Activated CD4-positive, alpha-beta T cell treated with anti-CD3 and anti-CD28 coated beads, Interleukin-2, amount 50 U/mL, for 24 hours (primary cell): ENCODE measurements around the gene PRRT2.
"Not testable (repeated sequence)": the region's sequence is repeated elsewhere in the genome, so short reads cannot be mapped to it uniquely, and the experiment has no call there.

Experiments
- DNase-seq, 2 donors: peaks; one replicate each; pipeline ENCODE4 v3.0.0-alpha.2; 2020; ENCODE audit warnings: low read depth in 1 of 2, low spot score in 1 of 2

PRRT2 gene

DNA sequence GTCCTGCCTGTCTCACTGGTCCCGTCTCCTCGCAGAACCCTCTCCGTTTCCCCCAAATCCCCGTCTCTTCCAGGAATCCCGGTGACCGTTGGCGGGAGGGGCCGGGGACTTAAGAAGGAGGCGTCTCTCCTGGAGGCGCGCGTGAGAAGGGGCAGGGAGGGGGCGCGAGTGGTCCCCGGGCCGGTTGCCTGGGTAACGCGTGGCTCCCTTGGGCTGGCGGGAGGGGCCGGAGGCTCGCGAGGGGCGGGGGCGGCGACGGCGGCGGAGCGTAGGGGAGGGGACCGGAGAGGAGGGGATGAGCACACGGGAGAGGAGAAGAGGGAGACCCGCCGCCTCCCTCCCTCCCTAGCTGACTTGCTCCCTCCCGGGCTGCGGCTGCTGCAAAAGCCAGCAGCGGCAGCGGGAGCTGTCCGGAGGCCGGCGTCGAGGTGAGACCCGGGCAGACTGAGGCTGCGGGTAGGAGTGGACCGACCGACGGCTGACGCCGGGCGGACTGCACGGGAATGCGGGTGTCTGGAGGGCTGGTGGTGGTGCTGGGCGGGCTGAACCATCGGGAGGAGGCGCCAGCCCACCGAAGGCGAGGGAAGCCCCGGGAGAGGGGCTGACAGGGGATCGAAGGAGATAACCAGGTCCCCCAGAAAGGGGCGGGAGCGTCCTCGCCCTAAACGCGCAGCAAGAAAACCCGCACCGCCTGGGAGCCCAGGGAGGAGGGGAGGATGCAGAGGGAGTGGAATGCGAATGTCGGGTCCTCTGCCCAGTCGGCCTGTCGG is at the start of gene PRRT2:
PRRT2 (plus strand) TSS at position 298 of the 770 bp plus-strand sequence. CDS start 862 bp downstream, outside the sequence.
- DNase-seq, result no peak

DNA sequence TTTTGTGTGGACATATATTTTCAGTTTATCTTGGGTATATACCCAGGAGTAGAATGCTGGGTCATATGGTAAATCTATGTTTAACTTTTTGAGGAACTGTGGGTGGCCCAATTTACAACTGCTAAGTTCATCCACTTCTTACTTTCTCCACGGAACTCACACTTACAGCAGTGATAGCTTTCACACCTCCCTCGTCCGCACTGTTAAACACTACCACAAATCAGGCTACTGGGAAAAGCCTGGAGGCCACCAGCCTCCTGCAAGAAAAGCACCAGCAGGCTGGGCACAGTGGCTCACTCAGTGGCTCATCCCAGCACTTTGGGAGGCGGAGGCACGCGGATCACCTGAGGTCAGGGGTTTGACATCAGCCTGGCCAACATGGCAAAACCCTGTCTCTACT is 48.7 kb upstream of the PRRT2 start:
- no peak for DNase-seq

DNA sequence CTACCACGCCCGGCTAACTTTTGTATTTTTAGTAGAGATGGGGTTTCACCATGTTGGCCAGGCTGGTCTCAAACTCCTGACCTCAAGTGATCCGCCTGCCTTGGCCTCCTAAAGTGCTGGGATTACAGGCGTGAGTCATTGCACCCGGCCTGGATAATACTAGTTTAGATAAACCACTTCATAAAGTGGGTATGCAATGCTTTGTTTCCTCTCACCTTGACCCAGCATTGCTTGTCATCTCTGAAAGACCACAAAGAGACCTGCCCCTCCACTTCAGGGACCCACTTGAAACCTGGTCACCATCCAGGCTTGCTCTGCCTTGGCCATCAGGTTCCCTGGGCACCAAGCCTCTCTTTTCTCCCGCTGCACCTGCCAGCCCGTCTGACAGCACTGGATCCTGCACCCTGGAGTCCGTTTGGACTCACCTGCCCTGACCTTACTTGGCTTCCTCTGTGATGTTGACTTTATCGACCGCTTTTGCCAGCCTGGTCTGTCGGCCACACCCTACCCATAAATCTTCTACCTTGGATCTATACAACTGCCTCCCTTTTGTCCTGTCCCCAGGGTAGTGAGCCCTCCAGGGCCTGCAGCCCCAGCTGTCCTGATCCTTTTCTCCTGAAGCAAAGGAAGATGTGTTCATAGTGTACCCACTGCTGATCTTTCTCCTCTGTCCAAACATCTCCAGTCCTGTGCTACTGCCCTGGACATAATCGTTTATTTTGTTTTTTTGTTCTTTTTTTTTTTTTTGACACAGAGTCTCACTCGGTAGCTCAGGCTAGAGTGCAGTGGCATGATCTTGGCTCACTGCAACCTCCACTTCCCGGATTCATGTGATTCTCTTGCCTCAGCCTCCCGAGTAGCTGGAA is 46.6 kb upstream of the PRRT2 start:
- no peak for DNase-seq

DNA sequence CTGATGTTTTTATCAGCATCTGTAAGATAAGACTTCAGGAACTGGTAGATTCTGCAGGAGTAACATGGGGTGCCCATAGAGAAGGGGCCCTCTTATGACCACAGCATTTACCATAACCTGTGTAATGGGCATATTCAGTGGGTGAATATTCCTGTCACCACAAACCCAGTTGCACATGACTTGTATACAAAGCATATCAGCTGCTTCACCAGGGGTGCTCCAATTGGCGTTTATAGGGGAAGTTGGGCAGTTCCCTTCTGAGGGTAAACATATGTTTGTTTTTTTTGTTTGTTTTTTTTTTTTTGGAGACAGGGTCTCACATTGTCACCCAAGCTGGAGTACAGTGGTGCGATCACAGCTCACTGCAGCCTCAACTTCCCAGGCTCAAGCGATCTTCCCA is 45.4 kb upstream of the PRRT2 start:
- no peak for DNase-seq

DNA sequence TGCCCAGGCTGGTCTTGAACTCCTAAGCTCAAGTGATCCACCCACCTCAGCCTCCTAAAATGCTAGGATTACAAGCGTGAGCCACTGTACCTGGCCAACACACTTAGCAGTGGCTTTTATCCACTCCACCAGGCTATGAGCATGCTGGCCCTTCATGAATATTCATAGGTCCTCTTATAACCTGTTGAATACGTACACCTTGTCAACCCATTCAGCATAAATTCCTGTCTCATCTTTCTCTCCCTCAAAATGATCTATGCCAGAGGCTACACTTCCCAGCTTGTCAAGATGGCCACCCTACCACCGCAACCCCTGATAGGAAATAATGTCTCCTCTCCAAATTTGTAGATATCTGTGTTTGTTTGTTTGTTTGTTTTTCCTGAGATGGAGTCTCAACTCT is 44.9 kb upstream of the PRRT2 start:
- DNase-seq, result no peak

DNA sequence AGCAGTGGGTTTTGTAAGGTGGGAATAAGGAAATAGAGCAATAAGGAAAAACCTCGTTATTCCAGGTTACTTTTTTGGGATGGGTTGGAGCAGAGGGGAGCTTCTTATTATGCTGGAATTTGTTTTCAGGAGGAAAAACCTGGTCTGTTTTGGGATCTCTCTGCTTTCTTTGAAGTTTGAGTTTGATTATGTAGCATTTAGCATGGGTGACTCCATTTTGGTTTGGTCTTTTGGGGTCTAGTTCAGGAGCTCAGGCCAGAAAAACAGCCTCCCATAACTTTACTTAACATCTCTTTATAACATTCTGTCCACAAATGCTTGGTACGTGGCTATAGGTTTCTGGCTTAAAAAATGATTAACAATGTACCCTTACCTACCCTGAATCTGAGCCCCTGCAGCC is 42.5 kb upstream of the PRRT2 start:
- no peak for DNase-seq

DNA sequence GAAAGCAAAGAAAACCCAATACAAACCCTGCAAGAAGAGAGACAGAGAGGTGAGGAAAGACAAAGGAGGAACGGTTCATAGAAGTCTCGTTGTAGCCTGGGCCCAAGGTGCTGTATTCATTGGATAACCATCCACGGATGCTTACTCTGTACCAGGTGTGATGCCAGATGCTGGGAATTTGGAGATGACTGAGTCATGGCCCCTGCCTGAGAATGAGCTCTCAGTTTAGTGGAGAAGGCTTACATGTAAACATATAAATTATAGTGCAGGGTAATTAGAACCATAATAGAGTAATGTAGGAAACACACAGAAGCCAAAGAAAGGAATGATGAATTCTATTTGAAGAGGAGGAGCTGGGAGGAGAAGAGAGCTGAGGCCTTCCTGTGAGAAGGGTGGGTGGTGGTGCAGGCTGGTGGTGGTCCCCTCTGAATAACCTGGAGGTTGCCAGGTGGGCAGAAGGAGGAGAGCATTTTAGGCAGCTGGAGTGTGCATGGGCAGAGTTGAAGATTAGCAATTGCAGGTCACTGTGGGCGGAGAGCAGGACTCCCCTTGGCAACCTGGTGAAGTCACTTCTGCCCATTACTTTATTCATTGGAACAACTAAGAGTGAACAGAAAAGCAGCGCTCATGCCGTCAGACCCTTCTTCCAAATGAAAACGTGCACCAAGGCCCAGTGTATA is 41.6 kb upstream of the PRRT2 start:
- no peak for DNase-seq

DNA sequence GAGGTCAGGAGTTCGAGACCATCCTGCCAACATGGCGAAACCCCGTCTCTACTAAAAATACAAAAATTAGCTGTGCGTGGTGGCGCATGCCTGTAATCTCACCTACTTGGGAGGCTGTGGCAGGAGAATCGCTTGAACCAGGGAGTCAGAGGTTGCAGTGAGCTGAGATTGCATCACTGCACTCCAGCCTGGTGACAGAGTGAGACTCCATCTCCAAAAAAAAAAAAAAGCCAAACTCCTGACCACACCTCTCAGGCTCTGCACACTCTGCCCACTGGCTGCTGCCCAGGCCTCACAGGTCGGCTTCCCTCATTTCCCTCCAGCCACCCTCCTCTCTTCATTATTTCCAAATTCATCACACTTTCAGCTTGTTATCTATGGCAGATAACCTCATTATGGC is 39.7 kb upstream of the PRRT2 start:
- DNase-seq, result not testable (repeated sequence)

DNA sequence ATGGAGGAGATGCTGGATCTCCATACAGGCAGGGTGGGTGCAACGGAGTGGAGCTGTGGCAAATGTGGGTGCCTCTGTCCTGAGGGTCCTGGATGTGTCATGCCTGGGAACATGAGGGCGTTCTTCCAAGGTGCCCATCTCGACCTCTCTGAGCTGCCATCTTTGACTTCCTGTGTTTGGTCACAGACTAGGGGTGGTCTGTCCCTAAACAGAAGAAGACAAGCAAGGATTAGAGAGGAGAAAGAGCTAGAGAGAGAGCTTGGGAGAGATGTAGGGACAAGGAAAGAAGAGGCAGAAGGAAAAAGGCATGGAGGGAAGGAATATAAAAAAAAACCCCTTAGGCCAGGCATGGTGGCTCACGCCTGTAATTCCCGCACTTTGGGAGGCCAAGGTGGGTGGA is 37.3 kb upstream of the PRRT2 start:
- no peak for DNase-seq

DNA sequence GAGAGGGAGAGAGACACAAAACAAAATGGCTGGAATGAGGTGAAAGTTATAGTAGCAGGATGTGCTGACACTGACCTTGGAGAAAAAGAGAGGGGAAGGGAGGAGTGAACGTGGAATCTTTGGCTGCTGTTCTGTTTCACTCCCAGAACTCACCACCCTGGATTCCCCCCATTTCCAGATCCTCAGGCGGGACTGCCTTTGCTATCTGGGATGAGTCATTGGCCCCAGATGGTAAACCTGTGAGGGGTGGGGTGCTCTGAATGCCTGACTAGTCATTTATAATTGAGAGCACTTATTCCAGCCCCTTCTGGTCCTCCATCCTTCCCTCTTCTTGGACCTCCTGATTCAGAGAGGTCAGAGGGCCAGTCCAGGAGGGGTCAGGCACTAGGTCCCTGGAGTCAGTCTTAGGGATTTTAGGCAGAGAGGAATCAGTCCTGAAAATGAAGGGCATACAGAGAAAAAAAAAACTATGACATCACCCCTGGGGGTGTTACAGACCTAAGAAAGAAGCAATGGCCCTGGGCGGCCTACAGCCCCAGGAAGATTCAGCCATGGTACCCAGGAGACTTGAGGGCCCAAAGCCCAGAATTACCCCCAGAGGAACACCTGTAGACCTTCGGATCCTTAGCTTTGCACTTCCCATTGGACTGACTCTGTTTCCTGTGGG is 36.1 kb upstream of the PRRT2 start:
- no peak for DNase-seq

DNA sequence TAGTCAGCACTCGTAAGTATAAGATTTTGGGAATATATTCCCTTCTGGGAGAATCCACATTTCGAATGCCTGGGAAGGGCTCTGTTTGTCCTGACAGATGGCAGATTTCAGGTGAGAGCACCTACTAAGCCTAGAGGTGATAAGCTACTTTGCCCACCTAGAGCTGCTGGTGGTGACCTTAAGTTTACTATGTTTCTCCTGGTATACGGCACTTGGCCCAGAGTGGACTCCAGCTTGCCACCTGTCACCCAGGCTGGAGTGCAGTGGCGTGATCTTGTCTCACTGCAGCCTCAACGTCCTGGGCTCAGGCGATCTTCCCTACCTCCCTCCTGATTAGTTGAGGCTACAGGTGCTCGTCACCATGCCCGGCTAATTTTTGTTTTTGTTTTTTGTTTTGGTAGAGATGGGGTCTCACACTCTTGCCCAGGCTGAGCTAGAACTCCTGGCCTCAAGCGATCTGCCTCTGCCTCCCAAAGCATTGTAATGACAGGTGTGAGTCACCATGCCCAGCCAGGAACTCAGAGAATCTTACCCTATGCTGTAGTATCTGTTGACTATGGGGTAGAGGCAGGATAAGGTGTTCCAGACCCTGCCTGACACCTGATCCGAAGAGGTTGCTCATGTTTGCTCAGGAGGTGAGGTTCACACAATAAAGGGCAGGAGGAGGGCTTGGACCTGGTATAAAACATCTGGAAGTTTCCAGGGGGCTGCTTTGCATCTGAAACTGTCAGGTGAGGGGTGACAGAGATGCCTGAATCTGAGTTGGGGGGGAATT is 34.2 kb upstream of the PRRT2 start, which contains the start of gene ZG16:
ZG16 (plus strand) TSS at position 681 of the 775 bp plus-strand sequence. CDS start 1,011 bp downstream, outside the sequence.
- DNase-seq, result no peak

DNA sequence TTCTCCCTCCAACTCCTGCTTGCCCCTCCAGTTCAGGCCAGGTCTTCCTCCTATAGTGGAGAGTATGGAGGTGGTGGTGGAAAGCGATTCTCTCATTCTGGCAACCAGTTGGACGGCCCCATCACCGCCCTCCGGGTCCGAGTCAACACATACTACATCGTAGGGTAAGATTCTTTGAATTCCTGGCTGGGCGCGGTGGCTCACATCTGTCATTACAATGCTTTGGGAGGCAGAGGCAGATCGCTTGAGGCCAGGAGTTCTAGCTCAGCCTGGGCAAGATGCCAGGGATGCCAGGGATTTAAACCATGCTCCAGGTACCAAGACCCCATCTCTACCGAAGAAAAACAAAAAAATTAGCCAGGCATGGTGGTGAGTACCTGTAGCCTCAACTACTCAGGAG is 32.5 kb upstream of the PRRT2 start:
- DNase-seq, result no peak

DNA sequence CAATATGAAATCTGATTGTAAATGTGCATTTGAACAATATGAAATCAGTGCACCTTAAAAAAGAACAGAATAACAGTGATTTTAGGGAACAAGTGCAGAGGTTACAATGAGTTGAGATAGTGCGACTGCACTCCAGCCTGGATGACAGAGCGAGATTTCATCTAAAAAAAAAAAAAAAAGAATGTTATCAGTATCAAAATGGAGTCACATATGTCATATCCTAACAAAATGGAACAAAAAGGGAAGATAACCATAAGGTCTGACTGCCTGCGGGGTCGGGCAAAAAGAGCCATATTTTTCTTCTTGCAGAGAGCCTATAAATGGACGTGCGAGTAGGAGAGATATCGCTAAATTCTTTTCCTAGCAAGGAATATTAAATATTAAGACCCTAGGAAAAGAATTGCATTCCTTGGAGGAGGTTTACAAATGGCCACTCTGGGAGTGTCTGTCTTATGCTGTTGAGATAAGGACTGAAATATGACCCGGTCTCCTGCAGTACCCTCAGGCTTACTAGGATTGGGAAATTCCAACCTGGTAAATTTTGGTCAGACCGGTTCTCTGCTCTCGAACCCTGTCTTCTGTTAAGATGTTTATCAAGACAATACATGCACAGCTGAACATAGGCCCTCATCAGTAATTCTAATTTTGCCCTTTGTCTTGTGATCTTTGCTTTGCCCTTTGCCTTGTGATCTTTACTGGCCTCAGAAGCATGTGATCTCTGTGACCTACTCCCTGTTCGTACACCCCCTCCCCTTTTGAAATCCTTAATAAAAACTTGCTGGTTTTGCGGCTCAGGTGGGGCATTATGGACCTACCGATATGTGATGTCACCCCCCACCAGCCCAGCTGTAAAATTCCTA is 28.7 kb upstream of the PRRT2 start:
- DNase-seq, result not testable (repeated sequence)

DNA sequence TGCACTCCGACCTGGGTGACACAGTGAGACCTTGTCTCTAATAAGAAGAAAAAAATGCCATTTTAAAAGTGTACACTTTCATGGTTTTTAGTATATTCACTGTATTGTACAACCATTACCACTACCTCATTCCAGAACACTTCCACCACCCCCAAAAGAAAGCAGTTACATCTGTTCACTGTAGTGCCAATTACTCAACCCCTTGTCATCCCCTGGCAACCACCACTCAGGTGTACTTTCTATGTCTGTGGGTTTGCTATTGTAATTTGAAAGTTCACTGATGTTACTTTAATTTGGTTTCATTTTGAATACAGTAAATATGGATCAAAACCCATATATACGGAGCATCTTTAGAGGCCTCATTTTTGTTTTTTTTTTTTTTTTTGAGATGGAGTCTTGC is 27.8 kb upstream of the PRRT2 start:
- DNase-seq, result peak in 1 of 2 donors; percentile 37

DNA sequence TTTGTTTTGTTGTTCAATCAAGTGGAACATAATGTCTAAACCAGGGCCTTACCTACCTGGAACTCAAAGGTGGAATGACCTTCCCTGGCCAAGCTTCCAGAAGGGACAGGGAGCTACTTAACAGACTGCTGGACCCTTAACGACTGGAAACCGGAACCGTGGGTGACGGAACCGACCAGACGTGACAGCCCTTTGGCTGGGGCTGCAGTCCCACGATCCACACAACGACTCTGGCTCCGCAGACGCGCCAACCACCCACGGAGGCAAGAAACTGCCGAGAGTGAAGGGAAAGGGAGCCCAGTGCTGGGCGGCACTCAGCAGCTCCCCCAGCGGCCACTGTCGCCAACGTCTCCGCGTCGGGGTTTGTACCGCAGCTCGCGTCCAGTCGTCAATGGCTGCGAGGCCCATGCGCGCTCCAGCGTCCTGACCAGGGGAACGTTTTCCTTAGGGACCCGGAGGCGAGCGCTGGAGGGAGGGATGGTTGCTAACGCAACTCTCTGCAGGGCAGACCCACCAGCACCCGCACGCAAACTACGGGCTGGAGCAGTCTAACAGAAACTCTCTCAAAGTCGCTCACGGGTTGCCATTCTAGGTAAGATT is 27.0 kb upstream of the PRRT2 start:
- peak; percentile 50 to 54 for DNase-seq

DNA sequence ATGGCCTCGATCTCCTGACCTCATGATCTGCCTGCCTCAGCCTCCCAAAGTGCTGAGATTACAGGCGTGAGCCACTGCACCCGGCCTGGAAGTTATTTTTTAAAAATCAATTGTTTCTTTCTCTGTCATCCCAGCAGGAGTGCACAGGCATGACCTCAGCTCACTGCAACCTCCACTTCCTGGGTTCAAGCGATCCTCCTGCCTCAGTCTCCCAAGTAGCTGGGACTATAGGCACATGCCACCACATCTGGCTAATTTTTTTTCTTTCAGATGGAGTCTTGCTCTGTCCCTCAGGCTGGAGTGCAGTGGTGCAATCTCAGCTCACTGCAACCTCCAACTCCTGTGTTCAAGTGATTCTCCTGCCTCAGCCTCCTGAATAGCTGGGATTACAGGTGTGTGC is 24.8 kb upstream of the PRRT2 start:
- DNase-seq, result not testable (repeated sequence)

DNA sequence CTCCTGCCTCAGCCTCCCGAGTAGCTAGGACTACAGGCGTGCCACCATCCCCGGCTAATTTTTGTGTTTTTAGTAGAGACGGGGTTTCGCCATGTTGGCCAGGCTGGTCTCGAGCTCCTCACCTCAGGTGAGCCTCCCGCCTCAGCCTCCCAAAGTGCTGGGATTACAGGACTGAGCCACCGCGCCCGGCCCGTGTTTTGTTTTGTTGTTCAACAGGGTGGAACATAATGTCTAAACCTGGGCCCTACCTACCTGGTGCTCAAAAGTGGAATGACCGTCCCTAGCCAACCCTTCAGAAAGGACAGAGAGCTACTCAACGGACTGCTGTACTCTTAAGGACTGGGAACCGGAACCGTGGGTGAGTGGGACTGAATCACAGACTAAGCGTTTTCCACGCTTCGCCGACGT is 22.2 kb upstream of the PRRT2 start:
- DNase-seq, result no peak

DNA sequence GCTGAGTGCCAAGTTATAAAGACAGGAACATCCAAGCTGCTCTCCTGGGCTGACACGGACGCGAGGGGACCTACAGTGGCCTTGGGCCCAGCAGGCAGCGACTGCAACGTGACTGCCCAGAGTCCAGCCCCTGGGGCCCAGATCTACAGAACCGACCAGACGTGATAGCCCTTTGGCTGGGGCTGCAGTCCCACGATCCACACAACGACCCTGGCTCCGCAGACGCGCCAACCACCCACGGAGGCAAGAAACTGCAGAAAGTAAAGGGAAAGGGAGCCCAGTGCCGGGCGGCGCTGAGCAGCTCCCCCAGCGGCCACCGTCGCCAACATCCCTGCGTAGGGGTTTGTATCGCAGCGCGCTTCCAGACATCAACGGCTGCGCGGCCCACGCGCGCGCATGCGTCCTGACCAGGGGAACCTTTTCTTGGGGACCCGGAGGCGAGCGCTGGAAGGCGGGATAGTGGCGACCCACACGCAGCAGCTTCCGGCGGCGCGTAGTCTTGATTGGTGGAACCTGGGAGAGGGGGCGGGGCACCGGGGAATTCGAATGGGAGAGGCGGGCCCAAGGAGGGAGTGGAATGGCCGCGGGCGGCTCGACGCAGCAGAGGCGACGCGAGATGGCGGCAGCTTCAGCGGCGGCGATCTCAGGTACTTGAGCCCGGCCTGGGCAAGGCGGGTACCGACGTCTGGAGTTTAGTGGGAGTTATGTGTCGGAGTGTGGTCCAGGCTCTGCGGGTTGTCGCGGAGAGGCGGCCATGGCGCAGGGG is 21.6 kb upstream of the PRRT2 start, which contains the start of gene KIF22:
KIF22 (plus strand) TSS at position 569 of the 766 bp plus-strand sequence; CDS start at position 578, 9 bp downstream.
- peak; percentile 98 to 100 for DNase-seq
